ENCODE data around the gene ATPAF1.

DNA sequence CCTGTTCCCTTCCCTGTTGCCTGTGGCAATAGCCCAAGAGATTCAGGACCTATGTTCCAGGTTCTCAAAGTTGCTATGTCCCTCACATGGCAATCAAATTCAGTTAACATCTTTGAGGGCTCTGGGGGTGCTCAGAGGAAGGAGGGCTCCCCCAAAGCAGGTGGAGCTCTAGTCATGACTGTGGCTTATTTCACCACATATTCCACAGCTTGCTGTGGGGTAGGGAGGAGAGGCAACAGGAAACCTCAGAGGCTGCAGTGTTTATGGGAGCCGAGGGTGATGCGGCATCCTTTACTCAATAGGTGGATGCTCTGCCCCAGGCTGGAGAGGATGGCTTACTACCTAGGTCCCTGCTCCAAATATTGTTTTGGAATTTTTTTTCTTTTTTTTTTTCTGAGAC is 62.9 kb downstream of the ATPAF1 start:
- no peak for TF ChIP-seq RCOR1 (IDR thresholded peaks at IDR 0.05; ENCODE audit: low read depth, low read length)
- TF ChIP-seq, protein P1, sequence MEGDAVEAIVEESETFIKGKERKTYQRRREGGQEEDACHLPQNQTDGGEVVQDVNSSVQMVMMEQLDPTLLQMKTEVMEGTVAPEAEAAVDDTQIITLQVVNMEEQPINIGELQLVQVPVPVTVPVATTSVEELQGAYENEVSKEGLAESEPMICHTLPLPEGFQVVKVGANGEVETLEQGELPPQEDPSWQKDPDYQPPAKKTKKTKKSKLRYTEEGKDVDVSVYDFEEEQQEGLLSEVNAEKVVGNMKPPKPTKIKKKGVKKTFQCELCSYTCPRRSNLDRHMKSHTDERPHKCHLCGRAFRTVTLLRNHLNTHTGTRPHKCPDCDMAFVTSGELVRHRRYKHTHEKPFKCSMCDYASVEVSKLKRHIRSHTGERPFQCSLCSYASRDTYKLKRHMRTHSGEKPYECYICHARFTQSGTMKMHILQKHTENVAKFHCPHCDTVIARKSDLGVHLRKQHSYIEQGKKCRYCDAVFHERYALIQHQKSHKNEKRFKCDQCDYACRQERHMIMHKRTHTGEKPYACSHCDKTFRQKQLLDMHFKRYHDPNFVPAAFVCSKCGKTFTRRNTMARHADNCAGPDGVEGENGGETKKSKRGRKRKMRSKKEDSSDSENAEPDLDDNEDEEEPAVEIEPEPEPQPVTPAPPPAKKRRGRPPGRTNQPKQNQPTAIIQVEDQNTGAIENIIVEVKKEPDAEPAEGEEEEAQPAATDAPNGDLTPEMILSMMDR (IDR thresholded peaks at IDR 0.05), result no peak
- no peak for TF ChIP-seq RAD21 (conservative IDR thresholded peaks at IDR 0.05 in 1 of 2, IDR thresholded peaks at IDR 0.05 in 1 of 2)
- TF ChIP-seq SREBF2 (IDR thresholded peaks at IDR 0.05), result no peak
- no peak for TF ChIP-seq JUN (IDR thresholded peaks at IDR 0.05)
- no peak for TF ChIP-seq USF2 (IDR thresholded peaks at IDR 0.05)
